Lung microvascular endothelial cell (primary cell): Measurements from ENCODE around the gene EHBP1L1. TPM values are rescaled to one million over a fixed set of nuclear protein-coding genes. Genes with fewer than 3 reads are reported as not detected.

Source experiments
- DNase-seq, 2 donors: peaks; one replicate each; pipeline versions ENCODE4 v3.0.0 to v3.0.0-alpha.2; 2010; ENCODE audit warnings: low read depth in 2 of 2
- total RNA-seq: library from RNA; depleted of rRNA; stranded (reverse); fragments of >200 nt; gene quantifications from 2 replicates; pipeline ENCODE4 v1.2.1, GENCODE V29; 2014

Gene EHBP1L1
- total RNA-seq, 1 donor from 2014 or later = 2.0 TPM

GRCh38 chr11:65613091-65613928 lies 37.5 kb downstream of the EHBP1L1 start:
- DNase-seq = peak; percentile 18 to 21

GRCh38 chr11:65615229-65615949 lies 39.5 kb downstream of the EHBP1L1 start, which contains the start of gene PCNX3:
Gene PCNX3 (plus strand): TSS chr11:65615776. CDS start chr11:65616312, 536 bp downstream.
- peak; percentile 100 for DNase-seq

GRCh38 chr11:65615950-65616574 lies 40.2 kb downstream of the EHBP1L1 start:
- DNase-seq = peak in 1 of 2 donors; percentile 52

GRCh38 chr11:65616575-65617001 lies 40.7 kb downstream of the EHBP1L1 start:
- DNase-seq = no peak

GRCh38 chr11:65617136-65617850 lies 41.4 kb downstream of the EHBP1L1 start:
- DNase-seq = no peak

GRCh38 chr11:65617990-65618751 lies 42.3 kb downstream of the EHBP1L1 start:
- no peak for DNase-seq

GRCh38 chr11:65618763-65619162 lies 42.9 kb downstream of the EHBP1L1 start:
- no peak for DNase-seq

GRCh38 chr11:65619281-65619928 lies 43.6 kb downstream of the EHBP1L1 start:
- no peak for DNase-seq

- no peak for DNase-seq
Observed at GRCh38 chr11:65620666-65621065, 44.8 kb downstream of the EHBP1L1 start.

- no peak for DNase-seq
Observed at GRCh38 chr11:65621460-65621859, 45.6 kb downstream of the EHBP1L1 start.

- no peak for DNase-seq
Observed at GRCh38 chr11:65622011-65622410, 46.2 kb downstream of the EHBP1L1 start.

- no peak for DNase-seq
Observed at GRCh38 chr11:65623177-65623576, 47.3 kb downstream of the EHBP1L1 start.

GRCh38 chr11:65623852-65624616 lies 48.2 kb downstream of the EHBP1L1 start:
- DNase-seq = no peak

GRCh38 chr11:65624931-65625627 lies 49.2 kb downstream of the EHBP1L1 start:
- DNase-seq = no peak

GRCh38 chr11:65625628-65626342 lies 49.9 kb downstream of the EHBP1L1 start:
- DNase-seq = peak; percentile 67 to 86

- no peak for DNase-seq
Observed at GRCh38 chr11:65627202-65627601, 51.3 kb downstream of the EHBP1L1 start.

- no peak for DNase-seq
Observed at GRCh38 chr11:65629579-65629978, 53.7 kb downstream of the EHBP1L1 start.

- no peak for DNase-seq
Observed at GRCh38 chr11:65630215-65630614, 54.4 kb downstream of the EHBP1L1 start.
